HG03039 (cell line): Measurements from ENCODE around the gene MEIS3.
"Not testable (repeated sequence)": the region's sequence is repeated elsewhere in the genome, so short reads cannot be mapped to it uniquely, and the experiment has no call there.

ENCODE experiments used
- ATAC-seq: cut with Tn5 transposase; IDR thresholded peaks from one replicate; pipeline ENCODE4 v1.9.1; 2021; ENCODE audit warnings: mild to moderate bottlenecking, moderate library complexity; ENCODE audit not compliant: unreplicated experiment

The MEIS3 gene

DNA sequence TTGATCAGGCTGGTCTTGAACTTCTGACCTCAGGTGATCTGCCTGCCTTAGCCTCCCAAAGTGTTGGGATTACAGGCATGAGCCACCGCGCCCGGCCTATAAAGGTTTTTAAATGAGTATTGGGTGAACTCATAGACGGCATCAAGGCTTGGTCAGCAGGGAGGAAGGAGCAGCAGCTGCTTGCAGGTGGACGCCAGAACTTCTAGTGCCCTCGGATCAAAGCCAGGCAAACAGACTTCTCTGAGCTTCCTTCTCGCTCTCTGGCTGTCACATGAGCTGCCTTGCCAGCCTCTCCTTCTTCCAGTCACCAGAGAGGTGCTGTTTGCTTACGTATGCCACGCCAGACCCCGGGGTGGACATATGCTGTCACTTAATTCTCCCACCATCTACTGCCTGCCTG, 53.9 kb downstream of the MEIS3 start:
- not testable (repeated sequence) for ATAC-seq

- no peak for ATAC-seq
These were observed 55.4 kb downstream of the MEIS3 start for GRCh38 chr19:47363758-47364531.

DNA sequence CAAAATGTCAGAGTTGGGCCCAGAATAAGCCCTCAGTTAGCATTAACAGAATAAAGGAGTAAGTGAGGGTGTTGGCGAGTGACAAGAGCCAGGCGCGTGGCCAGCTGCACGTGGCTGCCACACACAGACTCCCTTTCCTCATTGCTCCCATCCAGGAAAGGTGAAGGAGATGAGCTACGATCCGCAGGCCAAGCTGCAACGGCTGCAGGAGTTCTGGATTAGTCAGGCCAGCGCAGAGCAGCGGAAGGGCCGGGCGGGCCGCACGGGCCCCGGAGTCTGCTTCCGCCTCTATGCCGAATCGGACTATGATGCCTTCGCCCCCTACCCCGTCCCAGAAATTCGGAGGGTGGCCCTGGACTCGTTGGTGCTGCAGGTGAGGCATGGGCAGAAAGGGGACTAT, 57.0 kb downstream of the MEIS3 start:
- no peak for ATAC-seq

GRCh38 chr19:47358936-47359335, 60.4 kb downstream of the MEIS3 start:
- ATAC-seq: no peak

DNA sequence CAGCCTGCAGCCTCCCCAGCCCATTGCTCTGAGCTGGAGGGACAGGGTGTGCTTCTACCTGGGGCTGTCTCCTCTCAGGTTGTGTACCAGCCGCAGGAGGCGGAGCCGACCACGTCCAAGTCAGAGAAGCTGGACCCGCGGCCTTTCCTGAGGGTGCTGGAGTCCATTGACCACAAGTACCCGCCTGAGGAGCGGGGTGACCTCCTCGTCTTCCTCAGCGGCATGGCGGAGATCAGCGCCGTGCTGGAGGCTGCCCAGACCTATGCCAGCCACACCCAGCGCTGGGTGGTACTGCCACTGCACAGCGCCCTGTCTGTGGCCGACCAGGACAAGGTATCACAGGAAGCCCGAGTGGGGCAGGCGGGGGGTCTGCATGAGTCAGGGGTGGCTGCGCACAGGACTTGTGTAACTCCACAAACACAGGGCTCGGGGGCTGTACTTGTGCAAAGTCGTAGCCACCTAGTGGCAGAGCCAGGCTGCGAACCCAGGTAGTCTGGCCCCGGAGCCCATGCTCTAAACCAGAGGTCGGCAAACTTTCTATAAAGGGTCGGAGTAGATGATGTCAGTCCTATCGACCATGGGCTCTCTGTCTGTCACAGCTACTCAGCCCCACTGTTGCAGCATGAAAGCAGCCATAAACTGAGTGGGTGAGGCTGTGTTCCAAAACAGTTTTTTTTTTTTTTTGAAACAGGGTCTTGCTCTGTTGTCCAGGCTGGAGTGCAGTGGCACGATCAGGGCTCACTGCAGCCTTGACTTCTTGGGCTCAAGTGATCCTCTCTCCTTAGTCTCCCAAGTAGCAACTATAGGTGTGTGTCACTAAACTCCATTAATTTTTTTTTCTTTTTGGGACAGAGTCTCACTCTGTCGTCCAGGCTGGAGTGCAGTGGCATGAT, 61.3 kb downstream of the MEIS3 start:
- no peak for ATAC-seq

DNA sequence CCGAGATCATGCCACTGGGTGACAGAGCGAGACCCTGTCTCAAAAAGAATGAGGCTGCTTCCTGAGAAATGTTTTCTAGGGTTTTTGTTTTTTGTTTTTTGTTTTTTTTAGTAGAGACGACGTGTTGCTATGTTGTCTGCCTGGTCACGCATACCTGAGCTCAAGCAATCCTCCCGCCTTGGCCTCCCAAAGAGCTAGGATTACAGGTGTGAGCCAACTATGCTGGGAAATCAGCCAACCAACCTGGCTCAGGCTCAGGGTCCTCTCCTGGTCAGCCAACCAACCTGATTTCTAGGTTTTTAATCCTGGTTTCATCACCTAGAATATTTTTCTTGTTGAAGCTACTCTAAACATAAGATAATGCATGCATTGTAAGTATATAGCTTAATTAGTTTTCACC, 62.4 kb downstream of the MEIS3 start:
- no peak for ATAC-seq

DNA sequence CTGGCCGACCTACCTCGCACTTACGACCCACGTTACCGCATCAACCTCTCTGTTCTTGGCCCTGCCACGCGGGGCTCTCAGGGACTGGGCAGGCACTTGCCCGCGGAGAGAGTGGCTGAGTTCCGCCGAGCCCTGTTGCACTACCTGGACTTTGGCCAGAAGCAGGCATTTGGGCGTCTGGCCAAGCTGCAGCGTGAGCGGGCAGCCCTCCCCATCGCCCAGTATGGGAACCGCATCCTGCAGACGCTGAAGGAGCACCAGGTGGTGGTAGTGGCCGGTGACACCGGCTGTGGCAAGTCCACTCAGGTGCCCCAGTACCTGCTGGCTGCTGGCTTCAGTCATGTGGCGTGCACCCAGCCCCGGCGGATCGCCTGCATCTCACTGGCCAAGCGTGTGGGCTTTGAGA, 66.0 kb downstream of the MEIS3 start:
- no peak for ATAC-seq
